HG03139 (cell line): ENCODE measurements around the gene MAP3K12.
A peak's percentile ranks its signal among the peaks of the same experiment; 100 is the strongest.

Source experiments
- ATAC-seq: cut with Tn5 transposase; IDR thresholded peaks from one replicate; pipeline ENCODE4 v1.9.1; 2021; ENCODE audit not compliant: unreplicated experiment

Gene MAP3K12

GRCh38 chr12:53474077-53474476 lies 25.2 kb downstream of the MAP3K12 start:
- no peak for ATAC-seq

GRCh38 chr12:53472056-53472582 lies 27.1 kb downstream of the MAP3K12 start:
- no peak for ATAC-seq

GRCh38 chr12:53468282-53468681 lies 31.0 kb downstream of the MAP3K12 start:
- ATAC-seq, result no peak

GRCh38 chr12:53467880-53468279 lies 31.4 kb downstream of the MAP3K12 start:
- no peak for ATAC-seq

DNA sequence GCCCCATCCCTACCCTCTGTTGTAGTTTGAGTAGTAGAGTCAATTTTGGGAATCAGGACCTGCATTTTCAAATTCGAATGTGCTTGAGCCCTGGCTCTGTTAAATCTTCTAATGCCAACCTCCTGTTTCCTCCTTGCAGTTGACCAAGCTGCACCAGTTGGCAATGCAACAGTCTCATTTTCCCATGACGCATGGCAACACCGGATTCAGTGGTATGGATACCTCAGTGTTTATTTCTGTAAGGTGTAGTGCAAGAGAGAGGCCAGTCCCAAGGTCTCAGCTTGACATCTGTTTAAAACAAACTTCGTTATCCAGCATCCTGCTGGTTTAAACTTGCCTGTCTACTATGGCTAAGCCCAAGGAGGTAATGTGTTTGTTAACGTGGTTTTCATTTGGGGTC lies 32.2 kb downstream of the MAP3K12 start:
- no peak for ATAC-seq

GRCh38 chr12:53466640-53467039 lies 32.6 kb downstream of the MAP3K12 start:
- ATAC-seq, result no peak

- ATAC-seq, result no peak
Measured at GRCh38 chr12:53465679-53466078, 33.6 kb downstream of the MAP3K12 start.

- ATAC-seq, result no peak
Measured at GRCh38 chr12:53464685-53465418, 34.4 kb downstream of the MAP3K12 start.

DNA sequence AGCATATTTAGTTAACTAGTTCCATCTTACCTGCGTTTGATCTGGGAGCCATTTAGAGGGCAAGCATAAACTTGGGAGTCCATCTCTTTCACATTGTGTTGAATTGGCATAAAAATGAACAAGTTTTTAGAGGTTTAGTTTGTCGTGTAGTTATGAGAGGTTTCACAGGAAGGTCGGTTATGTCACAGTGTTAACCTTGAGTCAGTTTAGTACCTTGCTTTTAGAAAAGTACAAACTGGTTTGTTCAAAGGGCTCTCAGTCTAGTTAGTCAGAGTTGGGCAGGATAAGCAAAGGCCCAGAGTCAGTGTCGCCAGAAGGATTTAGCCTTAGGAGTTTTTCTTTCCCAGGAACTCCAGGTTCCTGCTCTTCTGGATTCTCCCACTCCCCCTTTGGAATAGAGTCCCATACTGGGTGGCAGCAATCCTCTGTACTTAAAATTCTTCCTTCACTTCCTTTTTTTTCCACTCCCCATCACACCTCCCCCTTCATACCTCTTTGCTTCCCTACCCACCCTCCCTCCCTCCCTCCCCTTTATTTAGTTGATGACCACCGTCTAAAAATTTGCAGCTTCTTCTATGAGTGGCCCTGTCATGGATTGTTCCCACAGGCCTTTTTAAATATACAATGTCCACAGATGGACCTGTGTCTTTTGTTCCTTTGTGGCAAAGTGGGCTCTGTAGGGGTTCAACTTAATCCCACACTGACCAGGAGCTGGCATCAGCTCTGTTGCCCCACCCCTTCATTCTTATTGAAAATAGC lies 35.3 kb downstream of the MAP3K12 start:
- no peak for ATAC-seq

- ATAC-seq, result no peak
Measured at GRCh38 chr12:53462935-53463334, 36.3 kb downstream of the MAP3K12 start.

DNA sequence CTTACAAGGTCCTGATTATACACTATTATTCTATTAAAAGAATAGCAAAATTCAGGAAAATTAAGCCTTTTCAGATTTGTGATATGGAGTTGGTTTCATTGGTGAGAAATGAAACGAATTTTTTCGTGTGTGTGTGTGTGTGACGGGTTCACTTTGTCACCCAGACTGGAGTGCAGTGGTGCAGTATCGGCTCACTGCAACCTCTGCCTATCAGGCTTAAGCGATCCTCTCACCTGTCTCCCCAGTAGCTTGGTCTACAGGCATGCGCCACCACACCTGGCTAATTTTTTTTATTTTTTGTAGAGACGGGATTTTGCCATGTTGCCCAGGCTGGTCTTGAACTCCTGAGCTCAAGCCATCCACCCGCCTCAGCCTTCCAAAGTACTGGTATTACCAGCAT lies 37.7 kb downstream of the MAP3K12 start:
- no peak for ATAC-seq

GRCh38 chr12:53461059-53461458 lies 38.2 kb downstream of the MAP3K12 start:
- ATAC-seq, result no peak

DNA sequence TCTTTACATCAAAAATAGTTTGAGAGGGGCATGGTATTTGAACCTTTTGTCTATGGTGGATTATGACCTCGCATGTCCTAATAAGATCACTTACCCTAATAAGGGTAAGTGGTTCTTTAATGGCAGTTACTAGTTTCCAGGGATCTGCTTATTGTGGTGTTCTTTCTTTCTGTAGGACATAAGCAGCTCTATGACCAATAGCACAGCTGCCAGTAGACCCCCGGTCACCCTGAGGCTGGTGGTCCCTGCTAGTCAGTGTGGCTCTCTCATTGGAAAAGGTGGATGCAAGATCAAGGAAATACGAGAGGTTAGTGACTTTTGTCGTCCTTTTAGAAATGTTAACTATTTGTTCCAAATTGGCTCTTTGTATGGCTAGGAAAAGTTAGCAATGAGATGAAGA lies 40.2 kb downstream of the MAP3K12 start:
- ATAC-seq, result no peak

- no peak for ATAC-seq
Measured at GRCh38 chr12:53456654-53457366, 42.4 kb downstream of the MAP3K12 start.

GRCh38 chr12:53454707-53455106 lies 44.6 kb downstream of the MAP3K12 start:
- no peak for ATAC-seq

GRCh38 chr12:53453953-53454640 lies 45.2 kb downstream of the MAP3K12 start:
- ATAC-seq, result no peak

- peak; percentile 21 for ATAC-seq
Measured at GRCh38 chr12:53452159-53453077, 46.8 kb downstream of the MAP3K12 start.

DNA sequence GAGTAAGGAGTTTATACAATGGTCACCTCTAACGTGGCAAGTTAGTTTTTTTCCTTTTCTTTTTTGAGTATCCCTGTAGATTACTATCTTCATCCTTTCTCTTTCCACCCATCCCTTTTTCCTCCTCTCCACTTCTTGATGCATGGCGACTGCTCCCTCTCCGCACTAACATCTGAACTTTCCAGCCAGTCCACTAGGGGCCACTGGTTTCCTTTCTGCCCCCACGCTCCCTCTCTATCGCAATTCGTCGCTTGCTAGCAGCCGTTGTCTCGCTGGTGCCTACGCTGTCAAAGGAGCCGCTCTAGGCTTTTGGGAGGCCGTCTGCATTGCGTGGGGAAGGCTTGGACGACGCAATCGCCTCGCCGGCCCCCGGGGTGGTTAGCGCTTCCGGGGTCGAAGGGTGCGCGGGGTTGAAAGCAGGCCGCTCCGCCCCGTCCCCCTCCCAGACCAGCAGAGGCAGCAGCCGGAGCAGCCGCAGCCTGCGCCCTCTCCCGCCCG lies 47.5 kb downstream of the MAP3K12 start, which contains the start of gene PCBP2:
Gene PCBP2 (plus strand): TSS at position 442 of the 498 bp plus-strand sequence. CDS start 2,699 bp downstream, outside the sequence.
- ATAC-seq, result peak; percentile 95

- no peak for ATAC-seq
Measured at GRCh38 chr12:53450936-53451335, 48.3 kb downstream of the MAP3K12 start.
